CD8-positive, alpha-beta memory T cell (primary cell): ENCODE measurements around the gene CLTCL1. TPM values are rescaled to one million over a fixed set of nuclear protein-coding genes. Genes with fewer than 3 reads are reported as not detected.

Experiments
- CTCF ChIA-PET: fragments of 350-600 bp; sonication (Branson Sonifier 250); formaldehyde crosslinking; loops from one replicate; lab custom pipeline; 2021; ENCODE audit warnings: antibody characterized with exemption; lab: Charles Lee
- POLR2A ChIA-PET: fragments of 350-600 bp; sonication (Branson Sonifier 250); formaldehyde crosslinking; loops from one replicate; lab custom pipeline; 2021; ENCODE audit warnings: antibody characterized with exemption; lab: Charles Lee
- DNase-seq, 5 donors: peaks; one replicate each; pipeline versions ENCODE4 v3.0.0 to v3.0.0-alpha.2; 2020 to 2022; ENCODE audit warnings: mixed read lengths in 1 of 5
- H3K27ac ChIP-seq: one replicate; pipeline ENCODE4 v1.7.0; 2013; ENCODE audit warnings: low read depth, mild to moderate bottlenecking, low read length, moderate library complexity
- H3K27me3 ChIP-seq: 2 replicates; pipeline ENCODE4 v1.7.0; 2013; ENCODE audit warnings: low read length, mild to moderate bottlenecking; ENCODE audit not compliant: insufficient read depth, poor library complexity, severe bottlenecking
- H3K36me3 ChIP-seq: 2 replicates; pipeline ENCODE4 v1.7.0; 2013; ENCODE audit warnings: mild to moderate bottlenecking, low read length, moderate library complexity; ENCODE audit not compliant: insufficient read depth
- H3K4me1 ChIP-seq: 2 replicates; pipeline ENCODE4 v1.7.0; 2013; ENCODE audit warnings: mild to moderate bottlenecking, low read length, moderate library complexity; ENCODE audit not compliant: insufficient read depth
- H3K4me3 ChIP-seq: 2 replicates; pipeline ENCODE4 v1.7.0; 2013; ENCODE audit warnings: mild to moderate bottlenecking, low read length
- H3K9me3 ChIP-seq: 2 replicates; pipeline ENCODE4 v1.7.0; 2013; ENCODE audit warnings: mild to moderate bottlenecking, low read length
- H3K27ac Mint-ChIP-seq, 8 donors: one replicate each; pipeline ENCODE4 v1.8.0; 2020 to 2021; ENCODE audit warnings: mixed read lengths in 8 of 8, mild to moderate bottlenecking in 6 of 8, inconsistent platforms in 3 of 8, moderate library complexity in 3 of 8
- H3K27me3 Mint-ChIP-seq, 2 donors: one replicate each; pipeline ENCODE4 v1.8.0; 2020 to 2021; ENCODE audit warnings: mixed read lengths in 2 of 2, mild to moderate bottlenecking in 1 of 2, moderate library complexity in 1 of 2
- H3K36me3 Mint-ChIP-seq, 3 donors: one replicate each; pipeline ENCODE4 v1.8.0; 2020 to 2021; ENCODE audit warnings: mixed read lengths in 3 of 3, inconsistent platforms in 1 of 3, mild to moderate bottlenecking in 1 of 3
- H3K4me1 Mint-ChIP-seq, 3 donors: one replicate each; pipeline ENCODE4 v1.8.0; 2020 to 2021; ENCODE audit warnings: mixed read lengths in 3 of 3, inconsistent platforms in 1 of 3, mild to moderate bottlenecking in 1 of 3
- H3K4me3 Mint-ChIP-seq, 7 donors: one replicate each; pipeline ENCODE4 v1.8.0; 2020 to 2021; ENCODE audit warnings: mixed read lengths in 7 of 7, mild to moderate bottlenecking in 6 of 7, moderate library complexity in 4 of 7, inconsistent platforms in 2 of 7
- H3K9me3 Mint-ChIP-seq, 5 donors: one replicate each; pipeline ENCODE4 v1.8.0; 2020 to 2022; ENCODE audit warnings: mixed read lengths in 5 of 5, mild to moderate bottlenecking in 3 of 5, moderate library complexity in 2 of 5, inconsistent platforms in 1 of 5
- polyA plus RNA-seq: library from polyadenylated mRNA; unstranded; fragments of 300-500 nt; fragmentation: Illumina TruSeq; gene quantifications from one replicate; pipeline ENCODE4 v1.2.3, GENCODE V29; 2021
- total RNA-seq, 2 experiments: library from RNA; stranded (reverse); gene quantifications; one replicate each; pipeline ENCODE4 v1.2.3, GENCODE V29; 2021

Gene CLTCL1
- total and polyA plus RNA-seq, 3 experiments from 2014 or later = 0.51 to 0.88 (median 0.58) TPM

DNA sequence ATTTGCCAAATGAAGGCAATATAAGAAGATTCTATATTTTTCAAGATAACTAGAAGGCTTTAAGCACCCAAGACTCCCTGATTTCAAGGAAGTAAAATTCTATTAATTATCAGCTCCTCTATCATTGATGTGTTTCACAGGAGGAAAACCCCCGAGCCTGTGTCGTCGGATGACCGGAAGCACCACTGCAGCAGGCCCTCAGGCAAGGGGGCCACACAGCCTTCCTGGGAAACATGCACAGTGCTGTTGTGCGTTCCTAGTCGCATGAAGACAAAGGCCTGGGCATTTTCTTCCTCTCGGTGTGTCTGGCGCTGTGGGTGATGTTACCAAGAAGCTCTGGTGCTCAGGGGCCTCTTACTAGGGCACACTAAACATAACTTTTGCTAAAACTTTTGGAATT lies 16.4 kb downstream of the CLTCL1 start:
- H3K27ac ChIP-seq = no peak overlapping the region
- Mint-ChIP-seq H3K9me3 (no peaks in the 10 kb centered on the region), H3K36me3 (peaks cover 0 to 2% (median 0%) of the 10 kb centered on the region in 3 donors), H3K27ac (no peak overlapping the region), H3K27me3 (peaks cover 0 to 10% of the 10 kb centered on the region in 2 donors), H3K4me1 (no peaks in the 10 kb centered on the region), H3K4me3 (no peak overlapping the region)
- no peaks in the 10 kb centered on the region for H3K9me3 ChIP-seq
- H3K4me1 ChIP-seq = no peaks in the 10 kb centered on the region
- POLR2A ChIA-PET = no interaction called here
- H3K4me3 ChIP-seq = no peak overlapping the region
- DNase-seq = no peak
- no peaks in the 10 kb centered on the region for H3K36me3 ChIP-seq
- H3K27me3 ChIP-seq = no peaks in the 10 kb centered on the region
- CTCF ChIA-PET = no interaction called here

DNA sequence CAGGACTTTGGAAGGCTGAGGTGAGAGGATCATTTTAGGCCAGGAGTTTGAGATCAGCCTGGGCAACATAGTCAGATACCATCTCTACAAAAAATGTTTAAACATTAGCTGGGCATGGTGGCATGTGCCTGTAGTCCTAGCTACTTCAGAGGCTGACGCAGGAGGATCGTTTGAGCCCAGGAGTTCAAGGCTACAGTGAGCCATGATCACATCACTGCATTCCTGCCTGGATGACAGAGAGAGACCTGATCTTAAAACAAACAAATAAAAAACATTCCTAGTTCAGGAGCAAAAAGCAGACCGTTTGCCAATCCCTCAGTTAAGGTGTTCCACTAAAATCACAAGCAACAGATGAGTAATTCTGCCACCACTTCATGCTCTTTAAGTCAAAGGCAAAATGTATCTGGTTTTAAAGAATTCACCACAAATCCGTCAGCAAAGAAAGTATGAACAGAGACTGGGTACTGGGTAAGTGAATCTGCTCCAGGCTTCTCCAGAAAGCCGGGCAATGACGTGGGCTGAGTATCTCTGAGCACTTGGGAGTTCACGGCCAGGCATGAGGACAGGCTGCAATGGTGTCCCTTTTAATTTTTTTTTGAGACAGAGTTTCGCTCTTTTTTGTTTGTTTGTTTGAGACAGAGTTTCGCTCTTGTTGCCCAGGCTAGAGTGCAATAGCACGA lies 19.5 kb downstream of the CLTCL1 start:
- H3K4me1 ChIP-seq = no peaks in the 10 kb centered on the region
- H3K9me3 Mint-ChIP-seq = peaks cover 0 to 6% (median 5%) of the 10 kb centered on the region in 5 donors
- no peaks in the 10 kb centered on the region for H3K4me1 Mint-ChIP-seq
- DNase-seq = no peak
- POLR2A ChIA-PET = no interaction called here
- H3K4me3 ChIP-seq = no peak overlapping the region
- CTCF ChIA-PET = no interaction called here
- no peak overlapping the region for H3K27ac ChIP-seq
- no peak overlapping the region for H3K4me3 Mint-ChIP-seq
- peaks cover 0 to 4% (median 2%) of the 10 kb centered on the region in 3 donors for H3K36me3 Mint-ChIP-seq
- H3K27me3 ChIP-seq = no peaks in the 10 kb centered on the region
- no peak overlapping the region for H3K27ac Mint-ChIP-seq
- H3K27me3 Mint-ChIP-seq = peaks cover 2 to 3% of the 10 kb centered on the region in 2 donors
- no peaks in the 10 kb centered on the region for H3K9me3 ChIP-seq
- no peaks in the 10 kb centered on the region for H3K36me3 ChIP-seq

DNA sequence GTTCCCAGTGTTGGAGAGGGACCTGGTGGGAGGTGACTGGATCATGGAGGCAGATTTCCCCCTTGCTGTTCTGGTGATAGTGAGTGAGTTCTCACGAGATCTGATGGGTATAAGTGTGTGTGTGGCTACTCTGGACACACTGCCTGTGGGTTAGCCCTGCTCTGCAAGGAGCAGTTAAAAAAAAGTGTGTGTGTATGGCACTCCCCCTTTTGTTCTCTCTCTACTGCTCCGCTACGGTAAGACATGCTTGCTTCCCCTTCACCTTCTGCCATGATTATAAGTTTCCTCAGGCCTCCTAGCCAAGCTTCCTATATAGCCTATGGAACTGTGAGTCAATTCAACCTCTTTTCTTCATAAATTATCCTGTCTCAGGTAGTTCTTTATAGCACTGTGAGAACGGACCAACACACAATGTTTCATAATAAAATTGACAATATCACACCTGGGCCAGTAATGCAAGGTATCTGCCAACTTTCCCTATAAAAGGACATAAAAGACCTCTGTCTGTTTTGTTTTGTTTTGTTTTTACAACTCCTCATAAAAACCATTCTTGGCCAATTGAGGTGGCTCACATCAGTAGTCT lies 20.2 kb downstream of the CLTCL1 start:
- Mint-ChIP-seq H3K27ac (no peak overlapping the region), H3K27me3 (peaks cover 2 to 6% of the 10 kb centered on the region in 2 donors), H3K36me3 (peaks cover 0 to 9% (median 2%) of the 10 kb centered on the region in 3 donors), H3K4me1 (no peaks in the 10 kb centered on the region), H3K4me3 (no peak overlapping the region), H3K9me3 (peaks cover 5 to 11% (median 10%) of the 10 kb centered on the region in 5 donors)
- CTCF ChIA-PET = no interaction called here
- Histone ChIP-seq H3K4me1 (no peaks in the 10 kb centered on the region), H3K9me3 (peaks cover 5% of the 10 kb centered on the region), H3K4me3 (no peak overlapping the region), H3K27me3 (no peaks in the 10 kb centered on the region), H3K36me3 (no peaks in the 10 kb centered on the region), H3K27ac (no peak overlapping the region)
- POLR2A ChIA-PET = no interaction called here
- no peak for DNase-seq

DNA sequence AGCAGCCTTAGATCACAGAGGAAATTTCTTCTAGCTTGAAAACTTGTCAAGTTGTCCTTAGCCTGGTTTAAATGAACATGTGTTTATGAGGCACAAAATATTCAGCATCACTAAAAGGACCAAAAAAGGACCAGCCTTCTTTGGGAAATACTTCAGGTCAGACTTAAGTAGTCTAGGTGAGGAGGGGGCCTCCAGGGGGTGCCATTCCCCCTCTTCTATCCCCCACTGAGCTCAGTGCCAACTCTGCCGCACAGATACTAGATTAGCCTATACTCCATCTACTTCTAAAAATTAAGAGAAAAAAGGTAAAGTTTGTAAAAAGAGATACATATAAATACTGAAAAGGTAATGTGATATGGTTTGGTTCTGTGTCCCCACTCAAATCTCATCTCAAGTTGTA lies 20.6 kb downstream of the CLTCL1 start:
- no peak for DNase-seq
- H3K4me3 ChIP-seq = no peak overlapping the region
- Mint-ChIP-seq H3K4me1 (no peaks in the 10 kb centered on the region), H3K4me3 (no peak overlapping the region), H3K36me3 (peaks cover 2 to 14% (median 3%) of the 10 kb centered on the region in 3 donors), H3K27me3 (peaks cover under 1 to 6% of the 10 kb centered on the region in 2 donors), H3K9me3 (peaks cover 10 to 16% (median 15%) of the 10 kb centered on the region in 5 donors), H3K27ac (no peak overlapping the region)
- no peak overlapping the region for H3K27ac ChIP-seq
- no peaks in the 10 kb centered on the region for H3K36me3 ChIP-seq
- H3K9me3 ChIP-seq = peaks cover 9% of the 10 kb centered on the region
- H3K27me3 ChIP-seq = no peaks in the 10 kb centered on the region
- CTCF ChIA-PET = no interaction called here
- no peaks in the 10 kb centered on the region for H3K4me1 ChIP-seq
- POLR2A ChIA-PET = no interaction called here

DNA sequence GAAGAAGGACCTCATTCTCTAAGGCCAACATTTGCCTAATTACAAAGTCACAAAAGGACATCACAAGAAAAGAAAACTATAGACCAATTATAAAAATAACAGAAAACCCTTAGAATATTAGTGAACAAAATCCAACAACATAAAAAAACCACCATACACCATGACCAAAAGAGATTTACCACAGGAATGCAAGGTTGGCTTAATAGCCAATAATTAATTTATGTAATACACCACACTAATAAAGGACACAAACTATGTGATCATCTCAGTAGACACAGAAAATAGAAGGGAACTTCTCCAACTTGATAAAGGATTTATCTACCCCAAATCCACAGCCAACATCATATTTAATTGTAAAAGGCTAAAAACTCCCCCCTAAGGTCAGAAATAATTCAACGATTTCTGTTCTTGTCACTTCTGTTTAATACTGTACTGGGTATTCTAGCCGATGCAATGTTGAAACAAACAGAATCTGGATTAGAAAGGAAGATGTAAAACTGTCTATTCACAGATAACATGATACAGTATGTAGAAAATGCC lies 24.9 kb downstream of the CLTCL1 start:
- Mint-ChIP-seq H3K9me3 (peaks cover 16 to 18% (median 17%) of the 10 kb centered on the region in 5 donors), H3K36me3 (peaks cover 2 to 16% (median 3%) of the 10 kb centered on the region in 3 donors)
- CTCF ChIA-PET = no interaction called here

DNA sequence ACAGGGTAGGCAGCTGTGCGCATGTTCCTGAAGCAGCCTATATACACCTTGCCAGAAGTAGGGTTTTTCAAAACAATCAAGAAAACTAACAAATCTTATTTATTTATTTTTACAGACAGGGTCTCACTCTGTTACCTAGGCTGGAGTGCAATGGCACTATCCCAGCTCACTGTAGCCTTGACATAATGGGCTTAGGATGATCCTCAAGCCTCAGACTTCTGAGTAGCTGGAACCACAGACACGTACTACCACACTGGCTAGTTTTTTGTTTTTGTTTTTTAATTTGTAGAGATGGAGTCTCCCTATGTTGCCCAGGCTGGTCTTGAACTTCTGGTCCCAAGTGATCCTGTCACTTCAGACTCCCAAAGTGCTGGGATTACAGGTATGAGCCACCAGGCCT lies 25.7 kb downstream of the CLTCL1 start:
- H3K4me3 Mint-ChIP-seq = no peak overlapping the region

More for the DNA sequence above, 24.9 kb downstream of the CLTCL1 start:
- Histone ChIP-seq H3K36me3 (no peaks in the 10 kb centered on the region), H3K27ac (no peak overlapping the region), H3K9me3 (peaks cover 13% of the 10 kb centered on the region), H3K4me3 (no peak overlapping the region), H3K27me3 (no peaks in the 10 kb centered on the region), H3K4me1 (no peaks in the 10 kb centered on the region)
- Mint-ChIP-seq H3K4me1 (no peaks in the 10 kb centered on the region), H3K4me3 (no peak overlapping the region), H3K27ac (no peak overlapping the region), H3K27me3 (peaks cover 0 to 6% of the 10 kb centered on the region in 2 donors)
- DNase-seq = no peak
- POLR2A ChIA-PET = no interaction called here

DNA sequence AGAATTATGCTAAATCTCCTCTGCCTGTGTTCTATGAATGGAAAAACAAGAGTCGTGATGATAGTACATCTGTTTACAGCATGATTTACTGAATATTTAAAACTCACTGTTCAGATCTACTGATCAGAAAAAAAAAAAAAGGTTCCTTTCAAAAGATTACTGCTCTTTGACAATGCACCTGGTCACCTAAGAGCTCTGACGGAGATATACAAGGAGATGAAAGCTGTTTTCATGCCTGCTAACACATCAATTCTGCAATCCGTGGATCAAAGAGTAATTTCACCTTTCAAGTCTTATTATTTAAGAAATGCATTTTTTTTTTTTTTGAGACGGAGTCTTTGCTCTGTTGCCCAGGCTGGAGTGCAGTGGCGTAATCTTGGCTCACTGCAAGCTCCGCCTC lies 30.7 kb downstream of the CLTCL1 start:
- peak in 1 of 5 donors; percentile 25 for DNase-seq
- H3K4me3 Mint-ChIP-seq = peak overlapping the region in 1 of 7 donors; percentile 36
- peaks cover 9 to 20% (median 15%) of the 10 kb centered on the region in 3 donors for H3K4me1 Mint-ChIP-seq
- ChIA-PET POLR2A (no interaction called here), CTCF (no interaction called here)
- Histone ChIP-seq H3K4me1 (no peaks in the 10 kb centered on the region), H3K36me3 (no peaks in the 10 kb centered on the region), H3K27me3 (no peaks in the 10 kb centered on the region), H3K27ac (no peak overlapping the region), H3K4me3 (no peak overlapping the region), H3K9me3 (peaks cover 2% of the 10 kb centered on the region)
- no peaks in the 10 kb centered on the region for H3K27me3 Mint-ChIP-seq
- H3K9me3 Mint-ChIP-seq = peaks cover 0 to 5% (median 1%) of the 10 kb centered on the region in 5 donors
- peak overlapping the region in 1 of 8 donors; percentile 33 for H3K27ac Mint-ChIP-seq
- peaks cover 0 to 16% (median 4%) of the 10 kb centered on the region in 3 donors for H3K36me3 Mint-ChIP-seq

More for the DNA sequence above, 25.7 kb downstream of the CLTCL1 start:
- H3K9me3 Mint-ChIP-seq = peaks cover 16 to 18% (median 17%) of the 10 kb centered on the region in 5 donors
- Histone ChIP-seq H3K4me1 (no peaks in the 10 kb centered on the region), H3K36me3 (no peaks in the 10 kb centered on the region), H3K9me3 (peaks cover 13% of the 10 kb centered on the region), H3K27me3 (no peaks in the 10 kb centered on the region), H3K27ac (no peak overlapping the region), H3K4me3 (no peak overlapping the region)
- ChIA-PET CTCF (no interaction called here), POLR2A (no interaction called here)
- peaks cover 0 to 1% (median under 1%) of the 10 kb centered on the region in 3 donors for H3K4me1 Mint-ChIP-seq
- no peak for DNase-seq
- peaks cover 0 to 6% of the 10 kb centered on the region in 2 donors for H3K27me3 Mint-ChIP-seq
- no peak overlapping the region for H3K27ac Mint-ChIP-seq
- H3K36me3 Mint-ChIP-seq = peaks cover 1 to 17% (median 3%) of the 10 kb centered on the region in 3 donors

DNA sequence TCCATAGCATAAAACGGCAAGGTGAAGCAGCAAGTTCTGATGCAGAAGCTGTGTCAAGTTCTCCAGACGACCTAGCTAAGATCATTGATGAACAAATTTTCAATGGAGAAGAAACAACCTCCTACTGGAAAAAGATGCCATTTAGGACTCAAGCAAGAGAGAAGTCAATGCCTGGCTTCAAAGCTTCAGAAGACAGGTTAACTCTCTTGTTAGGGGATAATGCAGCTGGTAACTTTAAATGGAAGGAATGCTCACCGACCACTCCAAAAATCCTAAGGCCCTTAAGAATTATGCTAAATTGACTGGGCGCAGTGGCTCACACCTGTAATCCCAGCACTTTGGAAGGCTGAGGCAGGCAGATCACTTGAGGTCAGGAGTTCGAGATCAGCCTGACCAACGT lies 31.3 kb downstream of the CLTCL1 start:
- POLR2A ChIA-PET = no interaction called here
- Mint-ChIP-seq H3K27me3 (no peaks in the 10 kb centered on the region), H3K36me3 (peaks cover 0 to 14% (median 4%) of the 10 kb centered on the region in 3 donors), H3K4me3 (peak overlapping the region in 4 of 7 donors; percentile 38 to 80 (median 56)), H3K27ac (peak overlapping the region in 3 of 8 donors; percentile 60 to 77 (median 61)), H3K4me1 (peaks cover 9 to 20% (median 15%) of the 10 kb centered on the region in 3 donors), H3K9me3 (no peaks in the 10 kb centered on the region)
- Histone ChIP-seq H3K36me3 (no peaks in the 10 kb centered on the region), H3K4me1 (no peaks in the 10 kb centered on the region), H3K27ac (peak overlapping the region; percentile 52), H3K27me3 (no peaks in the 10 kb centered on the region), H3K4me3 (peak overlapping the region; percentile 26), H3K9me3 (no peaks in the 10 kb centered on the region)
- no peak for DNase-seq
- CTCF ChIA-PET = no interaction called here
